Activated effector memory CD4-positive, alpha-beta T cell treated with anti-CD3 and anti-CD28 coated beads, Interleukin-2, amount 50 U/mL, for 16 hours (primary cell): ENCODE measurements around the gene CHST14.
"Not testable (repeated sequence)": the region's sequence is repeated elsewhere in the genome, so short reads cannot be mapped to it uniquely, and the experiment has no call there.

ENCODE experiments used
- DNase-seq: peaks from one replicate; pipeline ENCODE4 v3.0.0-alpha.2; 2020

CHST14 gene

GRCh38 chr15:40441565-40442531, 28.9 kb upstream of the CHST14 start:
- DNase-seq, result peak; percentile 72

- no peak for DNase-seq
These were observed 27.5 kb upstream of the CHST14 start for GRCh38 chr15:40443255-40443654.

- no peak for DNase-seq
These were observed 26.9 kb upstream of the CHST14 start for GRCh38 chr15:40443846-40444245.

GRCh38 chr15:40444736-40445135, 26.0 kb upstream of the CHST14 start:
- DNase-seq, result no peak

- no peak for DNase-seq
These were observed 25.3 kb upstream of the CHST14 start for GRCh38 chr15:40445421-40445922.

GRCh38 chr15:40446144-40446543, 24.6 kb upstream of the CHST14 start:
- DNase-seq, result no peak

GRCh38 chr15:40448354-40448753, 22.4 kb upstream of the CHST14 start:
- DNase-seq, result no peak

GRCh38 chr15:40449275-40449674, 21.5 kb upstream of the CHST14 start:
- DNase-seq, result no peak

- no peak for DNase-seq
These were observed 20.7 kb upstream of the CHST14 start for GRCh38 chr15:40450047-40450446.

GRCh38 chr15:40451527-40452158, 19.1 kb upstream of the CHST14 start:
- no peak for DNase-seq

GRCh38 chr15:40452296-40453090, 18.3 kb upstream of the CHST14 start:
- no peak for DNase-seq

GRCh38 chr15:40453941-40454340, 16.8 kb upstream of the CHST14 start:
- not testable (repeated sequence) for DNase-seq

GRCh38 chr15:40454904-40455391, 15.8 kb upstream of the CHST14 start:
- no peak for DNase-seq

- no peak for DNase-seq
These were observed 14.5 kb upstream of the CHST14 start for GRCh38 chr15:40456299-40456712.

GRCh38 chr15:40456738-40457137, 14.0 kb upstream of the CHST14 start:
- no peak for DNase-seq

- DNase-seq, result no peak
These were observed 12.1 kb upstream of the CHST14 start for GRCh38 chr15:40458495-40459371.

- no peak for DNase-seq
These were observed 11.3 kb upstream of the CHST14 start for GRCh38 chr15:40459391-40460015.

GRCh38 chr15:40460404-40460803, 10.4 kb upstream of the CHST14 start:
- no peak for DNase-seq

- DNase-seq, result no peak
These were observed 8.8 kb upstream of the CHST14 start for GRCh38 chr15:40461958-40462357.

GRCh38 chr15:40463279-40463678, 7.5 kb upstream of the CHST14 start:
- no peak for DNase-seq

- DNase-seq, result no peak
These were observed 6.8 kb upstream of the CHST14 start for GRCh38 chr15:40463886-40464545.
